C4-2B (cell line): ENCODE results near the gene FOXO6.

ENCODE experiments used
- ZFX ChIP-seq: fragments of 450-650 bp; IDR thresholded peaks from 2 replicates; pipeline ENCODE4 v1.6.1; 2017
- TF ChIP-seq, protein P1 (sequence below): fragments of 450-650 bp; conservative IDR thresholded peaks from 2 replicates; pipeline ENCODE4 v1.5.1; 2017; ENCODE audit warnings: mild to moderate bottlenecking

GRCh38 chr1:41412748-41413147 lies 51.5 kb downstream of the FOXO6 start:
- TF ChIP-seq, protein P1, sequence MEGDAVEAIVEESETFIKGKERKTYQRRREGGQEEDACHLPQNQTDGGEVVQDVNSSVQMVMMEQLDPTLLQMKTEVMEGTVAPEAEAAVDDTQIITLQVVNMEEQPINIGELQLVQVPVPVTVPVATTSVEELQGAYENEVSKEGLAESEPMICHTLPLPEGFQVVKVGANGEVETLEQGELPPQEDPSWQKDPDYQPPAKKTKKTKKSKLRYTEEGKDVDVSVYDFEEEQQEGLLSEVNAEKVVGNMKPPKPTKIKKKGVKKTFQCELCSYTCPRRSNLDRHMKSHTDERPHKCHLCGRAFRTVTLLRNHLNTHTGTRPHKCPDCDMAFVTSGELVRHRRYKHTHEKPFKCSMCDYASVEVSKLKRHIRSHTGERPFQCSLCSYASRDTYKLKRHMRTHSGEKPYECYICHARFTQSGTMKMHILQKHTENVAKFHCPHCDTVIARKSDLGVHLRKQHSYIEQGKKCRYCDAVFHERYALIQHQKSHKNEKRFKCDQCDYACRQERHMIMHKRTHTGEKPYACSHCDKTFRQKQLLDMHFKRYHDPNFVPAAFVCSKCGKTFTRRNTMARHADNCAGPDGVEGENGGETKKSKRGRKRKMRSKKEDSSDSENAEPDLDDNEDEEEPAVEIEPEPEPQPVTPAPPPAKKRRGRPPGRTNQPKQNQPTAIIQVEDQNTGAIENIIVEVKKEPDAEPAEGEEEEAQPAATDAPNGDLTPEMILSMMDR = no peak
- no peak for TF ChIP-seq ZFX
